ENCODE measurements around the gene PLA2G6.

Gene PLA2G6

DNA sequence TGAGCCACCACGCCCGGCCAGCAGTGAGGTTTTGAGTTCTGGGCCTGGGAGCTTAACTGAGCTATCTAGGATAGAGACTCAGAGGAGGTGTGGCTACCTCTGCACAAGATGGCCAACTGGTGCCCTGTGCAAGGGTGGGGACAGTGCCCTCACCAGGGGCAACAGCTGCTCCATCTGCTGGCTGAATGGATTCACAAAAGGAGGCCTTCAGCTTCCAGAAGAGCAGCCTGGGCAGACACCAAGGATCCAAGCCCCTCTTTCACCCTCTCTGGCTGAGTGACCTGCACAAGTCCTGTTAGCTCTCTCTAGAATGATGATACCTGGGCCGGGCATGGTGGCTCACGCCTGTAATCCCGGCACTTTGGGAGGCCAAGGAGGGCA lies 37.6 kb downstream of the PLA2G6 start:
- no peak overlapping the region for H3K4me3 ChIP-seq (ENCODE audit: low read length)
- no peak for TF ChIP-seq CTCF (IDR thresholded peaks at IDR 0.05; ENCODE audit: insufficient read depth, low read depth, low read length, missing control alignments)
- no peak for DNase-seq (ENCODE audit: low read depth)

DNA sequence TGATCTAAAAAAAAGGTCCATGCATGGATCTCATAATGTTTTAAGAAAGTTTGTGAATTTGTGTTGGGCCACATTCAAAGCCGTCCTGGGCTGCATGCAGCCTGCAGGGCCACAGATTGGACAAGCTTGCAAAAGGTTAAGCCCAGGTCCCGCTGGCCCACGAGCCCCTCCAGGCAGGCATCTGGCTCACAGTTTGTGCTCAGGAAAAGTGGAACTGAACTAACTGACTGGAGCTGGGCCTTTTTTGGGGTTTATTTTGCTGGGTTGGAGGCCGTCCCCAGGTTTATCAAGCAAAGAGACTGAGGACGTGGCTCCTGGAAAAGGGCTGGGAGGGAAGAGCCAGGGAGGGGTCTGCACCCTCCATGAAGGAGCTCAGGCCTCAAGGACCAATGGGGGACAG lies 39.0 kb downstream of the PLA2G6 start:
- no peak for DNase-seq (ENCODE audit: low read depth)
- H3K4me3 ChIP-seq (ENCODE audit: low read length) = no peak overlapping the region
- no peak for TF ChIP-seq CTCF (IDR thresholded peaks at IDR 0.05; ENCODE audit: insufficient read depth, low read depth, low read length, missing control alignments)

GRCh38 chr22:38141217-38141973 lies 40.2 kb downstream of the PLA2G6 start:
- no peak overlapping the region for H3K4me3 ChIP-seq (ENCODE audit: low read length)

GRCh38 chr22:38139901-38140300 lies 41.7 kb downstream of the PLA2G6 start:
- no peak for DNase-seq (ENCODE audit: low read depth)
- TF ChIP-seq CTCF (IDR thresholded peaks at IDR 0.05; ENCODE audit: insufficient read depth, low read depth, low read length, missing control alignments) = no peak
- H3K4me3 ChIP-seq (ENCODE audit: low read length) = no peak overlapping the region

More at GRCh38 chr22:38141217-38141973, 40.2 kb downstream of the PLA2G6 start:
- no peak for DNase-seq (ENCODE audit: low read depth)
- no peak for TF ChIP-seq CTCF (IDR thresholded peaks at IDR 0.05; ENCODE audit: insufficient read depth, low read depth, low read length, missing control alignments)

DNA sequence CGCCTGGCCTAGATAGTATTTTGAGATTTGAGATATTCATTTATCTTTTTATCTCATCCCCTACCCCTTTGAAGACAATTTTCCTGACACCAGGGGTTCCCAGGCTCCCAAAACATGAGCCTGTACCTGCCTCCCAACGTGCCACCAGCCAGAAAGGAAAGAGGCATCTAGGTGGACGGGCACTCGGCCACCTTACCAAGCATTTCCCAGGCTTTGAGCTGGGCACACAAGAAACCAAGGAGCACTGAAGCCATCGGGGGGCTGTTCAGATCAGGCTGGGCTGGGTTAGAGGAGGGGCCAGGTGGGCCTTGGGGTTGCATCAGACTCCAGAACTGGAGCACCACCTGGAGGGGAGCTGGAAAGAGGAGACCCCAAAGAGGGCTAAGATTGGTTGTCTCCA lies 42.7 kb downstream of the PLA2G6 start:
- no peak for DNase-seq (ENCODE audit: low read depth)
- TF ChIP-seq CTCF (IDR thresholded peaks at IDR 0.05; ENCODE audit: insufficient read depth, low read depth, low read length, missing control alignments) = no peak
- no peak overlapping the region for H3K4me3 ChIP-seq (ENCODE audit: low read length)

- H3K4me3 ChIP-seq (ENCODE audit: low read length) = no peak overlapping the region
- DNase-seq (ENCODE audit: low read depth) = no peak
- no peak for TF ChIP-seq CTCF (IDR thresholded peaks at IDR 0.05; ENCODE audit: insufficient read depth, low read depth, low read length, missing control alignments)
Measured at GRCh38 chr22:38137876-38138687, 43.5 kb downstream of the PLA2G6 start.

Measured in epithelial cell of esophagus (primary cell).